Measurements from ENCODE around the gene HOXD9. TPM values are rescaled to one million over a fixed set of nuclear protein-coding genes. Genes with fewer than 3 reads are reported as not detected.

Gene HOXD9
- total and polyA plus RNA-seq, 10 donors: 1.1 to 4.0 (median 2.6) TPM

GRCh38 chr2:176099159-176099727 is 23.3 kb upstream of the HOXD9 start:
- Histone ChIP-seq H3K4me3 (no peak overlapping the region), H3K4me1 (peaks cover 7 to 51% (median 40%) of the 10 kb centered on the region in 6 donors), H3K27me3 (replicated peaks in 1 of 7) (peaks cover 26 to 100% (median 100%) of the 10 kb centered on the region in 7 donors), H3K27ac (no peak overlapping the region), H3K36me3 (no peaks in the 10 kb centered on the region), H3K9me3 (peaks cover 0 to 5% (median 0%) of the 10 kb centered on the region in 8 donors)
- no peak for TF ChIP-seq POLR2A (IDR thresholded peaks at IDR 0.05)
- TF ChIP-seq POLR2AphosphoS5 (IDR thresholded peaks at IDR 0.05): no peak
- TF ChIP-seq, protein P1, sequence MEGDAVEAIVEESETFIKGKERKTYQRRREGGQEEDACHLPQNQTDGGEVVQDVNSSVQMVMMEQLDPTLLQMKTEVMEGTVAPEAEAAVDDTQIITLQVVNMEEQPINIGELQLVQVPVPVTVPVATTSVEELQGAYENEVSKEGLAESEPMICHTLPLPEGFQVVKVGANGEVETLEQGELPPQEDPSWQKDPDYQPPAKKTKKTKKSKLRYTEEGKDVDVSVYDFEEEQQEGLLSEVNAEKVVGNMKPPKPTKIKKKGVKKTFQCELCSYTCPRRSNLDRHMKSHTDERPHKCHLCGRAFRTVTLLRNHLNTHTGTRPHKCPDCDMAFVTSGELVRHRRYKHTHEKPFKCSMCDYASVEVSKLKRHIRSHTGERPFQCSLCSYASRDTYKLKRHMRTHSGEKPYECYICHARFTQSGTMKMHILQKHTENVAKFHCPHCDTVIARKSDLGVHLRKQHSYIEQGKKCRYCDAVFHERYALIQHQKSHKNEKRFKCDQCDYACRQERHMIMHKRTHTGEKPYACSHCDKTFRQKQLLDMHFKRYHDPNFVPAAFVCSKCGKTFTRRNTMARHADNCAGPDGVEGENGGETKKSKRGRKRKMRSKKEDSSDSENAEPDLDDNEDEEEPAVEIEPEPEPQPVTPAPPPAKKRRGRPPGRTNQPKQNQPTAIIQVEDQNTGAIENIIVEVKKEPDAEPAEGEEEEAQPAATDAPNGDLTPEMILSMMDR (IDR thresholded peaks at IDR 0.05 in 8 of 11, conservative IDR thresholded peaks at IDR 0.05 in 3 of 11): no peak
- intact Hi-C loops (cut with DNase I; ENCODE audit: low total_unique reads): loop anchor here (5.0 kb wide), 1 partner anchor 847 kb away; no protein-coding TSS in a partner anchor
- no peak for DNase-seq
- WGBS, 5 donors: 7 to 16% (median 10%) methylated on average over 14 to 30 of the region's 30 CpGs

DNA sequence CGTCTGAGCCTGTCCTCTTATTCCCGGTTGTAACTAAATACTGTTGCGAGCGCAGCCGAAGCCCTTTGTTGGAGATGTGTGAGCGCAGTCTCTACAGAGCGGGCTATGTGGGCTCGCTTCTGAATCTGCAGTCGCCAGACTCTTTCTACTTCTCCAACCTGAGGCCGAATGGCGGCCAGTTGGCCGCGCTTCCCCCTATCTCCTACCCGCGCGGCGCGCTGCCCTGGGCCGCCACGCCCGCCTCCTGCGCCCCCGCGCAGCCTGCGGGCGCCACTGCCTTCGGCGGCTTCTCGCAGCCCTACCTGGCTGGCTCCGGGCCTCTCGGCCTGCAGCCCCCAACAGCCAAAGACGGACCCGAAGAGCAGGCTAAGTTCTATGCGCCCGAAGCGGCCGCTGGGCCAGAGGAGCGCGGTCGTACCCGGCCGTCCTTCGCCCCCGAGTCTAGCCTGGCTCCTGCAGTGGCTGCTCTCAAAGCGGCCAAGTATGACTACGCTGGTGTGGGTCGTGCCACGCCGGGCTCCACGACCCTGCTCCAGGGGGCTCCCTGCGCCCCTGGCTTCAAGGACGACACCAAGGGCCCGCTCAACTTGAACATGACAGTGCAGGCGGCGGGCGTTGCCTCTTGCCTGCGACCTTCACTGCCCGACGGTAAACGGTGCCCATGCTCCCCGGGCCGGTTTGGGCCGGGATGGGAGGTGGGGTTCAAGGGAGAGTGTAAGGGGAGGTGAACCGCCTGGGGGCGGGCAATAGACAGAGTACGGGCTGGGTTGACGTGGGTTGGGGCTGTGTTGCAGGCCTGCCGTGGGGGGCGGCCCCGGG is 22.6 kb upstream of the HOXD9 start, which contains the start of gene HOXD12:
HOXD12 (plus strand) TSS at position 68 of the 819 bp plus-strand sequence; CDS start at position 75, 7 bp downstream.
- WGBS, 5 donors: 6 to 15% (median 7%) methylated on average over 43 to 70 of the region's 70 CpGs
- TF ChIP-seq, protein P1 (IDR thresholded peaks at IDR 0.05 in 8 of 11, conservative IDR thresholded peaks at IDR 0.05 in 3 of 11): no peak
- TF ChIP-seq POLR2A (IDR thresholded peaks at IDR 0.05): no peak
- peak in 1 of 3 donors; percentile 5 for TF ChIP-seq POLR2AphosphoS5 (IDR thresholded peaks at IDR 0.05)
- no peak within 1 kb of the TSS for H3K27ac ChIP-seq
- H3K9me3 ChIP-seq: peaks cover 0 to 5% (median 0%) of the 10 kb centered on the region in 8 donors
- DNase-seq: no peak
- H3K4me1 ChIP-seq: peaks cover 10 to 58% (median 47%) of the 10 kb centered on the region in 6 donors
- H3K36me3 ChIP-seq: no peaks in the 10 kb centered on the region
- peaks cover 22 to 100% (median 100%) of the 10 kb centered on the region in 7 donors for H3K27me3 ChIP-seq (replicated peaks in 1 of 7)
- H3K4me3 ChIP-seq: peak within 1 kb of the TSS in 2 of 8 donors; percentile 13 to 22
- intact Hi-C loops (cut with DNase I; ENCODE audit: low total_unique reads): loop anchor here (5.0 kb wide), 2 partner anchors 413 to 848 kb away; no protein-coding TSS in a partner anchor

GRCh38 chr2:176100547-176101140 is 21.9 kb upstream of the HOXD9 start:
- peaks cover 26 to 100% (median 100%) of the 10 kb centered on the region in 7 donors for H3K27me3 ChIP-seq (replicated peaks in 1 of 7)
- no peak for DNase-seq
- 9 to 18% (median 12%) methylated on average over 16 to 28 of the region's 28 CpGs for WGBS, 5 donors

More at GRCh38 chr2:176100547-176101140, 21.9 kb upstream of the HOXD9 start:
- Histone ChIP-seq H3K4me1 (peaks cover 10 to 65% (median 48%) of the 10 kb centered on the region in 6 donors), H3K4me3 (peak overlapping the region in 1 of 8 donors; percentile 22), H3K9me3 (peaks cover 0 to 5% (median 0%) of the 10 kb centered on the region in 8 donors), H3K36me3 (no peaks in the 10 kb centered on the region), H3K27ac (no peak overlapping the region)
- intact Hi-C loops (cut with DNase I; ENCODE audit: low total_unique reads): loop anchor here (5.0 kb wide), 1 partner anchor 413 kb away; no protein-coding TSS in a partner anchor
- TF ChIP-seq, protein P1 (IDR thresholded peaks at IDR 0.05 in 8 of 11, conservative IDR thresholded peaks at IDR 0.05 in 3 of 11): no peak
- TF ChIP-seq POLR2A (IDR thresholded peaks at IDR 0.05): no peak
- TF ChIP-seq POLR2AphosphoS5 (IDR thresholded peaks at IDR 0.05): no peak

Data from spleen (tissue), 11 donors.